ENCODE measurements around the gene PCNX2.

PCNX2 gene

GRCh38 chr1:233313434-233314155, 18.1 kb upstream of the PCNX2 start:
- DNase-seq, result no peak

- no peak for DNase-seq
These were observed 9.1 kb upstream of the PCNX2 start for GRCh38 chr1:233304489-233305102.

GRCh38 chr1:233300326-233300725, 4.8 kb upstream of the PCNX2 start:
- no peak for DNase-seq

- DNase-seq, result no peak
These were observed 3.9 kb upstream of the PCNX2 start for GRCh38 chr1:233299450-233299849.

- DNase-seq, result no peak
These were observed 424 bp upstream of the PCNX2 start for GRCh38 chr1:233295975-233296322.

- peak; percentile 34 to 55 for DNase-seq
These were observed 650 bp downstream of the PCNX2 start for GRCh38 chr1:233294913-233295236.

DNA sequence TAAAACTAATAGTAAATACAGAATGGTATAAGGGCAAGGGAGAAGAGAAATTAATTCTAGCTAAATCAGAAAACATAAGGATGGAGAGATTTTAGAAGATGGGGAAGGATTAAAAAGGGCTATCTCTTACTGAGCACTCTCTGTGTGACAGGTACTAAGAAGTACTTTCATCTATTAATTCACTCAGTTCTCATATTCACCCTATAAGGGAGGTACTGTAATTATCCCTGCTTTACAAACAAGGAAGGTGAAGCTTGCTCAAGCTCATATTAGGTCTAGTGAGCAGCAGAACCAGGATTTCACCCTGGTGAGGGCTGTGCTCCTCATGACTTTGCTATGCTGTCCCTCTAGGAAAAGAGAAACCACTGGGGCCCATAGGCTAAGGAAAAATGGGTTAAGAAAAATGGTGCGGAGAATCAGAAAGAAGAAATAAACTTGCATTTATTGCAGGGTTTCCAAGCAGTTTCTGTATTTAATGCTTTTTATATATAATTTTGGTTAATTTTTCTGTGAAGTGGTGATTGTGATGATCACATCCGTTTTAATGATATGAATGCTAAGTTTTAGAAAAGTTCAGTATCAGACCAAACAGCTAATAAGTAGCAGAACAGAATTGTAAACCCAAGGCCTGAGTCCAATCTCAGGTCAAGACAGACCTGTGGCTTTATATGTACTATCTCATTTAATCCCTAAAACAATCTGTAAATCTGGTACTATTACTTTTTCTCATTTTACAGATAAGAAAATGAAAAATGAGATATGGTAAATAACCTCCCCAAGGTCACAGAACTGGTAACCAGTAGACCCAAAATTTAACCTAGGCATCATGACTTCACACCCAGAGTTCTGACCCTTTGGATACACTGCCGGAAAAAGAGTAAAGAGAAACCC, 1.7 kb downstream of the PCNX2 start:
- no peak for DNase-seq

GRCh38 chr1:233290396-233291034, 5.0 kb downstream of the PCNX2 start:
- no peak for DNase-seq

GRCh38 chr1:233289676-233290075, 5.8 kb downstream of the PCNX2 start:
- DNase-seq, result no peak

DNA sequence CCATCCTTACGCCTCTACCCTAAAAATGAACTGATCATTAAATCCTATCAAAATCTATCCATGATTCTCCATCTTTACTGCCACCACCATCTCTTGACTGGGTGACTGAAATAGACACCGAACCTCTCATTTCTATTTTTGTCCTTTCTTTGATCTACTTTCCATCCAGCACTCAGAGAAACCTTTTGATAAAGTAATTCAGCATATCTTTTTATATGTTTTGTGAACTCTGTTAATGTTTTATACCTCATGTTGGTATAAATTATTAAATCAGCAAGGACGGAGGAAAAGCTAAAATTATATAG, 13.0 kb downstream of the PCNX2 start:
- no peak for DNase-seq

- DNase-seq, result peak; percentile 11 to 25
These were observed 13.6 kb downstream of the PCNX2 start for GRCh38 chr1:233281711-233282581.

DNA sequence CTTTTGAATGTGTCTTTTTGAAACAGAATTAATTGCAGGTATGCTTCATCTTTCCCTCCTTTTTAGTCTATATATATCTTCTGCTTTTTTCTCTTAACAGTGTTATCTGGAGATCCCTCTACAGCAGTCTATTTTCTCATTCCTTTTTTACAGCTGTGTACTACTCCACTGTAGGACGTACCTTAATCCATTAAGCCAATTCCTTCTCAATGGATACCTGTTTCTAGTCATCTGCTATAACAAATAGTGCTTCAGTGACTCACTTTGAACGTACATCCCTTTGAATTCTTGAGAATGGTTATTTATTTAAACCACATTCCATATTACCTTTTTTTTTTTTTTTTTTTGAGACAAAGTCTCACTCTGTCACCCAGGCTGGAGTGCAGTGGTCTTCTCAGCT, 15.6 kb downstream of the PCNX2 start:
- no peak for DNase-seq

GRCh38 chr1:233278631-233279030, 16.9 kb downstream of the PCNX2 start:
- no peak for DNase-seq

GRCh38 chr1:233277637-233278606, 17.6 kb downstream of the PCNX2 start:
- no peak for DNase-seq

GRCh38 chr1:233269656-233270055, 25.9 kb downstream of the PCNX2 start:
- DNase-seq, result no peak

- no peak for DNase-seq
These were observed 27.0 kb downstream of the PCNX2 start for GRCh38 chr1:233268389-233269022.

DNA sequence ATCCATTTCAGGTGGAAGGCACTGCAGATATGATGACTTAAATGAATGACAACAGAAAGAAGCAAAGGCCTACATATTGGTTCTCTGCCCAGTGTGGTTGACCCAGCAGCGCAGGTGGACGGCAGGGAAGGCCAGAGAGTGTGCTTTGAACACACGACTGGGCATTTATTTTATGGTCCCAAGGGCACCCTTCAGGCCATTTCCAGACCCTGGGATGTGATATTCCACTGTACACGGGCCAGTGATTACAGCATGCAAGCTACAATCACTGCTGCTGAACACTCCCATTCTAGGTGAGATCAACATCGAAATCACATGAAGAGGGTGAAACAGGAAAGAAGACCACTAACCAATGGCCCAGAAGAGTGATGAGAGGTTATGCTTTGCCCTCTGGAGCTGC, 33.8 kb downstream of the PCNX2 start:
- DNase-seq, result no peak

- DNase-seq, result no peak
These were observed 34.3 kb downstream of the PCNX2 start for GRCh38 chr1:233261206-233261605.

GRCh38 chr1:233257786-233258185, 37.7 kb downstream of the PCNX2 start:
- no peak for DNase-seq

DNA sequence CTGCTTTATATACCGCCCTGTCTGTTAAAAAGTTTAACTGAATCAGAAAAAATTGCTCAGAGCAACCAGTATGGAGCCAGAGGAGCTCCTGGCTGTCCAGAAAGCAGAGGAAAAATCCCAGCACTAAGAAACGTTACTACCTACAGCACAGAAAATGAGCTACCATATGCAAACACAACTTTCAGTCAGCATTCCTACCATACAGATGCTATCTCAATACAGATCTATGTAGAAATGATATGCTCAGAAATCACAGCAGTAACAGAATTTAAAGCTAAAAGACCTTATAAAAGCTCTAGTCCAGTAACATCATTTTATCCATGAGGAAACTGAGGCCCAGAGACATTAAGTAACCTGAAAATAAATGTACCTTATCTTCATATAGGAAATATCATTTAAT, 38.7 kb downstream of the PCNX2 start:
- no peak for DNase-seq

GRCh38 chr1:233256191-233256590, 39.3 kb downstream of the PCNX2 start:
- no peak for DNase-seq
